HEK293 (cell line): ENCODE data around the gene LSMEM2.

Source experiments
- CTCF ChIA-PET: fragments of 350-600 bp; formaldehyde crosslinking; extraction: SDS; loops from one replicate; lab custom pipeline; 2021; ENCODE audit warnings: antibody characterized with exemption; lab: Yijun Ruan, JAX
- POLR2A ChIA-PET: fragments of 300-600 bp; formaldehyde crosslinking; extraction: SDS; loops from one replicate; lab custom pipeline; 2020; ENCODE audit warnings: antibody characterized with exemption, inconsistent platforms; lab: Yijun Ruan, JAX
- H3K27ac ChIP-seq: fragments of 200-500 bp; sonication (Bioruptor generic); 2 replicates; pipeline ENCODE4 v1.5.1; 2014; ENCODE audit warnings: low read depth, low read length, control low read depth, inconsistent platforms; ENCODE audit errors: extremely low read depth
- H3K36me3 ChIP-seq, 2 experiments: fragments of 200-500 bp in 1 of 2; sonication (Bioruptor generic) in 1 of 2; 1 replicate in 1 of 2; 2 replicates in 1 of 2; pipeline ENCODE4 v1.5.1; 2014 to 2017; ENCODE audit warnings: inconsistent platforms in 2 of 2, low read length in 2 of 2; ENCODE audit not compliant: control insufficient read depth in 2 of 2, insufficient read depth in 1 of 2
- H3K4me1 ChIP-seq: fragments of 200-500 bp; sonication (Bioruptor generic); 2 replicates; pipeline ENCODE4 v1.5.1; 2014; ENCODE audit warnings: mild to moderate bottlenecking, low read length, inconsistent platforms; ENCODE audit not compliant: control insufficient read depth, insufficient read depth
- H3K4me3 ChIP-seq: 2 replicates; pipeline ENCODE4 v1.5.1; 2011; ENCODE audit warnings: low read depth, mild to moderate bottlenecking, control low read depth, low read length, moderate library complexity
- H3K9me3 ChIP-seq: fragments of 200-500 bp; sonication (Bioruptor generic); 2 replicates; pipeline ENCODE4 v1.5.1; 2014; ENCODE audit warnings: low read depth, low read length, inconsistent platforms; ENCODE audit not compliant: control insufficient read depth, insufficient read depth
- BCL11B ChIP-seq: fragments of 450-650 bp; formaldehyde crosslinking; IDR thresholded peaks from 2 replicates; pipeline ENCODE4 v1.5.1; 2016; ENCODE audit warnings: low read depth, missing biosample characterization, missing genetic modification characterization
- GLIS1 ChIP-seq: fragments of 450-650 bp; formaldehyde crosslinking; IDR thresholded peaks from 2 replicates; pipeline ENCODE4 v1.5.1; 2016; ENCODE audit warnings: missing biosample characterization, missing genetic modification characterization
- IKZF3 ChIP-seq: fragments of 450-650 bp; IDR thresholded peaks from 2 replicates; pipeline ENCODE4 v1.5.0; 2018; ENCODE audit warnings: missing biosample characterization, mild to moderate bottlenecking, missing genetic modification characterization, moderate library complexity
- KLF1 ChIP-seq: fragments of 450-650 bp; formaldehyde crosslinking; IDR thresholded peaks from 2 replicates; pipeline ENCODE4 v1.5.1; 2016; ENCODE audit warnings: missing biosample characterization, missing genetic modification characterization
- MEIS1 ChIP-seq: sonication (generic); formaldehyde crosslinking; IDR thresholded peaks from 2 replicates; pipeline ENCODE4 v1.8.1; 2022; ENCODE audit warnings: missing genetic modification reagents, mild to moderate bottlenecking, borderline replicate concordance
- SCRT2 ChIP-seq: fragments of 450-650 bp; formaldehyde crosslinking; IDR thresholded peaks from 2 replicates; pipeline ENCODE4 v1.5.1; 2016; ENCODE audit warnings: missing biosample characterization, missing genetic modification characterization
- ZBTB44 ChIP-seq: fragments of 450-650 bp; IDR thresholded peaks from 2 replicates; pipeline ENCODE4 v1.5.1; 2018; ENCODE audit warnings: missing biosample characterization, mild to moderate bottlenecking, missing genetic modification characterization
- ZNF157 ChIP-seq: fragments of 450-650 bp; formaldehyde crosslinking; IDR thresholded peaks from 2 replicates; pipeline ENCODE4 v1.5.1; 2016; ENCODE audit warnings: missing biosample characterization, missing genetic modification characterization
- ZNF24 ChIP-seq: fragments of 450-650 bp; formaldehyde crosslinking; IDR thresholded peaks from 2 replicates; pipeline ENCODE4 v1.5.1; 2016; ENCODE audit warnings: missing biosample characterization, missing genetic modification characterization
- ZNF426 ChIP-seq: fragments of 450-650 bp; formaldehyde crosslinking; IDR thresholded peaks from 2 replicates; pipeline ENCODE4 v1.5.1; 2017; ENCODE audit warnings: missing biosample characterization, missing genetic modification characterization, mild to moderate bottlenecking, inconsistent platforms, moderate library complexity
- ZNF571 ChIP-seq: fragments of 450-650 bp; formaldehyde crosslinking; IDR thresholded peaks from 2 replicates; pipeline ENCODE4 v1.5.0; 2017; ENCODE audit warnings: missing biosample characterization, missing genetic modification characterization
- ZNF645 ChIP-seq: fragments of 450-650 bp; formaldehyde crosslinking; IDR thresholded peaks from 2 replicates; pipeline ENCODE4; 2016; ENCODE audit warnings: missing biosample characterization, missing genetic modification characterization
- ZNF670 ChIP-seq: fragments of 450-650 bp; formaldehyde crosslinking; IDR thresholded peaks from 2 replicates; pipeline ENCODE4 v1.5.1; 2016; ENCODE audit warnings: missing biosample characterization, missing genetic modification characterization, low read depth
- TF ChIP-seq, protein P1 (sequence below): fragments of 450-650 bp; formaldehyde crosslinking; optimal IDR thresholded peaks from 2 replicates; pipeline ENCODE3; 2016; ENCODE audit warnings: missing biosample characterization, mild to moderate bottlenecking, missing genetic modification characterization

LSMEM2 gene

GRCh38 chr3:50242381-50242770, 36.5 kb upstream of the LSMEM2 start:
- TF ChIP-seq ZNF426 (tag by site-specific recombination) (no peak), KLF1 (tag by site-specific recombination) (peak; percentile 58; the same call in 1 of the 2 replicates), ZNF157 (no peak), ZNF24 (no peak), SCRT2 (0 out of 2 replicates have a peak, but pooled peaks have one; percentile 35)
- TF ChIP-seq, protein P1, sequence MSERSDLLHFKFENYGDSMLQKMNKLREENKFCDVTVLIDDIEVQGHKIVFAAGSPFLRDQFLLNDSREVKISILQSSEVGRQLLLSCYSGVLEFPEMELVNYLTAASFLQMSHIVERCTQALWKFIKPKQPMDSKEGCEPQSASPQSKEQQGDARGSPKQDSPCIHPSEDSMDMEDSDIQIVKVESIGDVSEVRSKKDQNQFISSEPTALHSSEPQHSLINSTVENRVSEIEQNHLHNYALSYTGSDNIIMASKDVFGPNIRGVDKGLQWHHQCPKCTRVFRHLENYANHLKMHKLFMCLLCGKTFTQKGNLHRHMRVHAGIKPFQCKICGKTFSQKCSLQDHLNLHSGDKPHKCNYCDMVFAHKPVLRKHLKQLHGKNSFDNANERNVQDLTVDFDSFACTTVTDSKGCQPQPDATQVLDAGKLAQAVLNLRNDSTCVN, result no peak
- peaks cover 0 to 10% of the 10 kb centered on the region in 2 experiments; a peak in 1 of 3 replicates for H3K36me3 ChIP-seq
- no peak overlapping the region for H3K27ac ChIP-seq
- POLR2A ChIA-PET, result no interaction called here
- H3K4me1 ChIP-seq, result peaks cover 15% of the 10 kb centered on the region
- H3K9me3 ChIP-seq, result no peaks in the 10 kb centered on the region
- CTCF ChIA-PET, result interaction anchor here (2.1 kb wide), 1 partner anchor 48 kb away, joined by 9 read pairs; no protein-coding TSS in a partner anchor
- H3K4me3 ChIP-seq, result no peak overlapping the region

DNA sequence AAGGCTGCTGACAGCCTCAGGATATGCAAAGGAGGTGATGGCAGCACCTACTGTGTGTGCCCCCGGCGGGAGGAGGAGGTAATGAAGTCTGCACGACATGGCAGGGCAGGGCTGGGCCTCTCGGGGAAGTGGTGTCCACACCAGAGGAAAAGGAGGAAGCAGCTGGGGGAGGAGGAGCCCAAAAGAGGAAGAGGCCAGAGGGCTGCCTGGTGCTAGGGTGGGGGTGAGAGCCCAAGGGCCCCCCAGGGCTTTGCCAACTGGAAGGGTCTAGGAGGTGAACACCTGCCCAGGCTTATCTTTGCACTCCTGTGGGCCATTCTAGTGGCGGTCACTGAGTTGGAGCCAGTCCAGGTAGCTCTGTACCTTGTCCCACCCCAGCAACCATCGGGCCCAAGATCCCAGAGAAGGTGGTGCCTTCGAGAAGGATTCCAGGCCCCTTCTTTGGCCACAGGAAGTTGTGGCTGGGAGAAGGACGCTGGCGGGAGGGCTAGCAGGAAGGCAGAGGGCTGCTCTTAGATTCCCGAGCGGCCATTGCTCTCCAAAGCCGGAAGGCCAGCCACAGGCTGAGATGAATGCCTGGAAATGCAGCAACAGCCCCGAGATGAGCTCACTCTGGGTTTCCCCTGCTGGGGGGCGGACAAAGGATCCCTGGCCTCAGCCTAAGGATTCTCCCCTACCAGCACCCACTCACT, 35.9 kb upstream of the LSMEM2 start:
- Histone ChIP-seq H3K9me3 (no peaks in the 10 kb centered on the region), H3K36me3 (peaks cover 0 to 10% of the 10 kb centered on the region in 2 experiments; a peak in 1 of 3 replicates), H3K4me3 (no peak overlapping the region), H3K4me1 (peaks cover 15% of the 10 kb centered on the region), H3K27ac (0 out of 2 replicates have a peak overlapping the region, but pooled peaks have one; percentile 16)
- peak; percentile 45; the same call in 1 of the 2 replicates for TF ChIP-seq GLIS1
- no peak for TF ChIP-seq ZNF670
- TF ChIP-seq BCL11B, result no peak
- no peak for TF ChIP-seq IKZF3 (tag by site-specific recombination)
- no peak for TF ChIP-seq ZNF645 (tag by site-specific recombination)
- CTCF ChIA-PET, result interaction anchor here (0.7 to 1.0 kb wide), 3 partner anchors 51 to 175 kb away, joined by 3 read pairs; no protein-coding TSS in a partner anchor
- POLR2A ChIA-PET, result interaction anchor here (0.8 to 1.1 kb wide), 3 partner anchors 17 to 24 kb away, joined by 3 to 4 read pairs (median 3); no protein-coding TSS in a partner anchor

GRCh38 chr3:50243543-50243895, 35.4 kb upstream of the LSMEM2 start:
- H3K36me3 ChIP-seq, result peaks cover 0 to 9% of the 10 kb centered on the region in 2 experiments; a peak in 1 of 3 replicates
- no peaks in the 10 kb centered on the region for H3K9me3 ChIP-seq
- no peak overlapping the region for H3K27ac ChIP-seq
- TF ChIP-seq SCRT2 (no peak), ZBTB44 (tag by site-specific recombination) (no peak), ZNF571 (no peak), MEIS1 (CRISPR knock-in tag) (no peak)
- ChIA-PET POLR2A (interaction anchor here (0.8 to 1.1 kb wide), 3 partner anchors 18 to 23 kb away, joined by 3 to 4 read pairs (median 3); no protein-coding TSS in a partner anchor), CTCF (interaction anchor here (0.7 to 1.0 kb wide), 3 partner anchors 51 to 176 kb away, joined by 3 read pairs; no protein-coding TSS in a partner anchor)
- H3K4me3 ChIP-seq, result no peak overlapping the region
- H3K4me1 ChIP-seq, result peaks cover 11% of the 10 kb centered on the region
